ENCODE measurements around the gene TTC1.

Gene TTC1

DNA sequence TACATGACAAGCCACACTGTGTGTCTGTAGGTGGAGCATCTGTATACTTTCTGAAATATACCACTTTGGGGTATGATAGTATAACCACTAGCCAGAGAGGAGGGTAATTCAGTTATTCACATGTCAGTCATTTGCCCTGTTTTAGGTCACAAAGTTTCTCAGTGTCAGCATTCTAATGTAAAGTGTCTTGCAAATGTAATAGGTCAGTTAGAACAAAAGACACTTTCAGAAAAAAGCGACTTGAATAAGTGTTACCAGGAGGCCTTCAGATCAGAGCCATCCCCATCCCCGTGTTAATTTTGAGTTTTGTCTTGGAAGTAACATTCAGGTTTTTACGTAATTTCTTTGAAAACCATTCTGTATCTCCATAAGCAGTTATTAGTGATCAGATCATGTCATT, 33.7 kb downstream of the TTC1 start:
- Histone ChIP-seq H2AK5ac (ENCODE audit: low read length) (no peak overlapping the region), H3K9me3 (ENCODE audit: insufficient read depth, low read depth, low read length) (no peaks in the 10 kb centered on the region), H2BK120ac (ENCODE audit: insufficient read depth, low read length, poor library complexity) (no peak overlapping the region), H2AFZ (ENCODE audit: insufficient read depth, low read length, poor library complexity) (no peak overlapping the region), H3K4me1 (ENCODE audit: control insufficient read depth in 1 of 2, insufficient read depth in 2 of 2, low read length in 2 of 2) (no peaks in the 10 kb centered on the region), H3K4me3 (ENCODE audit: low read depth, low read length) (no peak overlapping the region), H4K91ac (ENCODE audit: low read depth, low read length) (no peak overlapping the region), H2BK5ac (ENCODE audit: low read depth, low read length, poor library complexity) (no peak overlapping the region), H4K12ac (ENCODE audit: low read depth, low read length) (no peak overlapping the region), H3K18ac (ENCODE audit: low read length) (no peak overlapping the region), H3K79me2 (ENCODE audit: control insufficient read depth, insufficient read depth, low read length, poor library complexity) (no peaks in the 10 kb centered on the region), H3K27ac (ENCODE audit: low read depth, low read length) (no peak overlapping the region), H4K8ac (ENCODE audit: low read depth, low read length) (no peak overlapping the region), H3K14ac (ENCODE audit: low read length) (no peak overlapping the region), H3K23ac (ENCODE audit: low read length) (no peak overlapping the region), H3K36me3 (ENCODE audit: control insufficient read depth in 1 of 2, insufficient read depth in 2 of 2, low read length in 2 of 2) (peaks cover 8 to 16% of the 10 kb centered on the region in 2 experiments), H2BK12ac (ENCODE audit: low read length) (no peak overlapping the region), H3K9ac (ENCODE audit: low read length) (no peak overlapping the region), H3K27me3 (ENCODE audit: insufficient read depth, low read length) (no peaks in the 10 kb centered on the region), H3K4me2 (ENCODE audit: low read length) (no peak overlapping the region), H3K79me1 (ENCODE audit: low read length) (no peaks in the 10 kb centered on the region), H3K4ac (ENCODE audit: low read depth, low read length) (no peak overlapping the region)
- DNase-seq = no peak
- WGBS (ENCODE audit: extremely low coverage, insufficient coverage, insufficient read length) = no CpG with 5 or more reads among the region's 3 CpGs

DNA sequence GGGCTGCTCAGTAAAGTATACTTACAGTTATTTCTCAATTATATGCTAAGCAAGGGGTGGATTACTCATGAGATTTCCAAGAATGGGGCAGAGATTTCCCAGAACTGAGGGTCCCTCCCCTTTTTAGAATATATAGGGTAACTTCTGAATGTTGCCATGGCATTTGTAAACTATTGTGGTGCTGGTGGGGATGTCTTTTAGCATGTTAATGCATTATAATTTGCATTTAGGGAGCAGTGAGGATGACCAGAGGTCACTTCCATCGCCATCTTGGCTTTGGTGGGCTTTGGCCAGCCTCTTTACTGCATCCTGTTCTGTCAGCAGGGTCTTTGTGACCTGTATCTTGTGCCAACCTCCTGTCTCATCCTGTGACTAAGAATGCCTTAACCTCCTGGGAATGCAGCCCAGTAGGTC, 35.5 kb downstream of the TTC1 start:
- Histone ChIP-seq H2AK5ac (ENCODE audit: low read length) (no peak overlapping the region), H2AFZ (ENCODE audit: insufficient read depth, low read length, poor library complexity) (no peak overlapping the region), H3K23ac (ENCODE audit: low read length) (no peak overlapping the region), H3K4me2 (ENCODE audit: low read length) (no peak overlapping the region), H3K79me1 (ENCODE audit: low read length) (no peaks in the 10 kb centered on the region), H3K4me1 (ENCODE audit: control insufficient read depth in 1 of 2, insufficient read depth in 2 of 2, low read length in 2 of 2) (no peaks in the 10 kb centered on the region), H4K8ac (ENCODE audit: low read depth, low read length) (no peak overlapping the region), H3K27me3 (ENCODE audit: insufficient read depth, low read length) (no peaks in the 10 kb centered on the region), H4K91ac (ENCODE audit: low read depth, low read length) (no peak overlapping the region), H3K18ac (ENCODE audit: low read length) (no peak overlapping the region), H3K36me3 (ENCODE audit: control insufficient read depth in 1 of 2, insufficient read depth in 2 of 2, low read length in 2 of 2) (peaks cover 10 to 16% of the 10 kb centered on the region in 2 experiments), H2BK12ac (ENCODE audit: low read length) (no peak overlapping the region), H3K4ac (ENCODE audit: low read depth, low read length) (no peak overlapping the region), H3K4me3 (ENCODE audit: low read depth, low read length) (no peak overlapping the region), H3K79me2 (ENCODE audit: control insufficient read depth, insufficient read depth, low read length, poor library complexity) (no peaks in the 10 kb centered on the region), H3K27ac (ENCODE audit: low read depth, low read length) (no peak overlapping the region), H2BK120ac (ENCODE audit: insufficient read depth, low read length, poor library complexity) (no peak overlapping the region), H3K9ac (ENCODE audit: low read length) (no peak overlapping the region), H3K9me3 (ENCODE audit: insufficient read depth, low read depth, low read length) (no peaks in the 10 kb centered on the region), H3K14ac (ENCODE audit: low read length) (no peak overlapping the region), H4K12ac (ENCODE audit: low read depth, low read length) (no peak overlapping the region), H2BK5ac (ENCODE audit: low read depth, low read length, poor library complexity) (no peak overlapping the region)
- WGBS (ENCODE audit: extremely low coverage, insufficient coverage, insufficient read length) = no CpG with 5 or more reads among the region's 1 CpG
- no peak for DNase-seq

DNA sequence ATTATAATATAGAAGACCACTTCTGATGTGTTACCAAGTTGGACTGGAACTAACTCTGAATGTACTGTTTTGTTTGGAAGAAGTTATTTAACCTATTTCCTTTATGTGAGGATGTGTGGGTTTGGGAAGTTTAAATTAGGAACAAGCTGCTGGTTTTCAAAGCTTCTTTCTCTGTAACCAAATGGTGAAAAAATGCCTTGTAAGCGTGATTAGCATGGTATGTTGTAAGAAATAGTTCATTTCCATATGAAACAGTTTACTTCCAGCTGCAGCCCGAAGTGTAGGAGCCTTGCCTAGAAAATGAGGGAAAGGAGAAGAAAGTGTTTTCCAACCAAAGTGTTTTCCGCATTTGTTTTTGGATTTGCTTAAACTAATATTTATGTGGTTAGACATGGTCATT, 36.0 kb downstream of the TTC1 start:
- Histone ChIP-seq H3K4me2 (ENCODE audit: low read length) (no peak overlapping the region), H3K18ac (ENCODE audit: low read length) (no peak overlapping the region), H2BK5ac (ENCODE audit: low read depth, low read length, poor library complexity) (no peak overlapping the region), H4K8ac (ENCODE audit: low read depth, low read length) (no peak overlapping the region), H3K9ac (ENCODE audit: low read length) (no peak overlapping the region), H3K79me2 (ENCODE audit: control insufficient read depth, insufficient read depth, low read length, poor library complexity) (no peaks in the 10 kb centered on the region), H4K12ac (ENCODE audit: low read depth, low read length) (no peak overlapping the region), H3K9me3 (ENCODE audit: insufficient read depth, low read depth, low read length) (no peaks in the 10 kb centered on the region), H3K27me3 (ENCODE audit: insufficient read depth, low read length) (no peaks in the 10 kb centered on the region), H3K79me1 (ENCODE audit: low read length) (no peaks in the 10 kb centered on the region), H3K36me3 (ENCODE audit: control insufficient read depth in 1 of 2, insufficient read depth in 2 of 2, low read length in 2 of 2) (peaks cover 12 to 20% of the 10 kb centered on the region in 2 experiments), H4K91ac (ENCODE audit: low read depth, low read length) (no peak overlapping the region), H3K4me3 (ENCODE audit: low read depth, low read length) (no peak overlapping the region), H3K4ac (ENCODE audit: low read depth, low read length) (no peak overlapping the region), H3K23ac (ENCODE audit: low read length) (no peak overlapping the region), H3K4me1 (ENCODE audit: control insufficient read depth in 1 of 2, insufficient read depth in 2 of 2, low read length in 2 of 2) (no peaks in the 10 kb centered on the region), H2BK120ac (ENCODE audit: insufficient read depth, low read length, poor library complexity) (no peak overlapping the region), H3K14ac (ENCODE audit: low read length) (no peak overlapping the region), H3K27ac (ENCODE audit: low read depth, low read length) (no peak overlapping the region), H2BK12ac (ENCODE audit: low read length) (no peak overlapping the region), H2AFZ (ENCODE audit: insufficient read depth, low read length, poor library complexity) (no peak overlapping the region), H2AK5ac (ENCODE audit: low read length) (no peak overlapping the region)
- no CpG with 5 or more reads among the region's 3 CpGs for WGBS (ENCODE audit: extremely low coverage, insufficient coverage, insufficient read length)
- DNase-seq = no peak

DNA sequence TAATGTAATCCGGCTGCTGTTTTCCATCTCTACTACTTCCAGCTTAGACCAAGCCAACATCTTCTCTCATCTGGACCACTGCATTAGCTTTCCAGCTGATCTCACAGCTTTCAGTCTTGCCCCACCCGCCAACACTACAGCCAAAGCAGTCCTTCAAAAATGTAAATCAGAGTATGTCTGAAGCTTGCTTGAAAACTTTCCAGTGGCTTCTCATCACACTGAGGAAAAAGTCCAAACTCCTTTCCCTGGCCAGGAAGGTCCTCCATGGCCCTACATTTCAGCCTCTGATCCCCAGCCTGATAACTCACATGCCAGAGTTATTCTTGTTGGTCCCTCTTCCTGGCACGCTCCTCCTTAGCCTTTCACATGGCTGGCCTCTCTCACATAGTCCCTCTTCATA, 38.5 kb downstream of the TTC1 start:
- no peak overlapping the region for H3K9ac ChIP-seq (ENCODE audit: low read length)
- no peak overlapping the region for H2BK120ac ChIP-seq (ENCODE audit: insufficient read depth, low read length, poor library complexity)
- no peaks in the 10 kb centered on the region for H3K79me2 ChIP-seq (ENCODE audit: control insufficient read depth, insufficient read depth, low read length, poor library complexity)
- no peak overlapping the region for H3K14ac ChIP-seq (ENCODE audit: low read length)
- no peak overlapping the region for H3K4me2 ChIP-seq (ENCODE audit: low read length)
- no peak overlapping the region for H2AK5ac ChIP-seq (ENCODE audit: low read length)
- H4K12ac ChIP-seq (ENCODE audit: low read depth, low read length) = no peak overlapping the region
- H3K9me3 ChIP-seq (ENCODE audit: insufficient read depth, low read depth, low read length) = no peaks in the 10 kb centered on the region
- no peak for DNase-seq
- H3K79me1 ChIP-seq (ENCODE audit: low read length) = no peaks in the 10 kb centered on the region
- H3K4ac ChIP-seq (ENCODE audit: low read depth, low read length) = no peak overlapping the region
- no CpG with 5 or more reads among the region's 3 CpGs for WGBS (ENCODE audit: extremely low coverage, insufficient coverage, insufficient read length)
- peaks cover 15 to 25% of the 10 kb centered on the region in 2 experiments for H3K36me3 ChIP-seq (ENCODE audit: control insufficient read depth in 1 of 2, insufficient read depth in 2 of 2, low read length in 2 of 2)
- H2BK5ac ChIP-seq (ENCODE audit: low read depth, low read length, poor library complexity) = no peak overlapping the region
- H2AFZ ChIP-seq (ENCODE audit: insufficient read depth, low read length, poor library complexity) = no peak overlapping the region
- H2BK12ac ChIP-seq (ENCODE audit: low read length) = no peak overlapping the region
- no peak overlapping the region for H3K18ac ChIP-seq (ENCODE audit: low read length)
- H4K8ac ChIP-seq (ENCODE audit: low read depth, low read length) = no peak overlapping the region
- H3K4me1 ChIP-seq (ENCODE audit: control insufficient read depth in 1 of 2, insufficient read depth in 2 of 2, low read length in 2 of 2) = no peaks in the 10 kb centered on the region
- no peak overlapping the region for H4K91ac ChIP-seq (ENCODE audit: low read depth, low read length)
- H3K27me3 ChIP-seq (ENCODE audit: insufficient read depth, low read length) = no peaks in the 10 kb centered on the region
- no peak overlapping the region for H3K27ac ChIP-seq (ENCODE audit: low read depth, low read length)
- no peak overlapping the region for H3K23ac ChIP-seq (ENCODE audit: low read length)
- no peak overlapping the region for H3K4me3 ChIP-seq (ENCODE audit: low read depth, low read length)
